GM23338 (cell line): Measurements from ENCODE around the gene IL11. TPM values are rescaled to one million over a fixed set of nuclear protein-coding genes. Genes with fewer than 3 reads are reported as not detected.

Source experiments
- ATAC-seq: fragments of 200-7000 bp; cut with Tn5 transposase; 3 replicates; pipeline ENCODE4 v1.9.1; 2020
- DNase-seq: peaks from one replicate; pipeline ENCODE4 v3.0.0-alpha.2; 2015; ENCODE audit warnings: low spot score
- H2AFZ ChIP-seq: fragments of 200-600 bp; sonication (generic); 2 replicates; pipeline ENCODE4 v1.8.0; 2016; ENCODE audit warnings: antibody characterized with exemption, mild to moderate bottlenecking, moderate library complexity
- H3F3A ChIP-seq: fragments of 200-600 bp; sonication (generic); replicated peaks from 2 replicates; pipeline ENCODE4 v1.8.0; 2017; ENCODE audit warnings: antibody characterized with exemption, mixed run types, low read depth
- H3K27ac ChIP-seq: fragments of 200-600 bp; sonication (generic); 2 replicates; pipeline ENCODE4 v1.6.1; 2016; ENCODE audit warnings: low read depth
- H3K27me3 ChIP-seq: fragments of 200-600 bp; sonication (generic); 2 replicates; pipeline ENCODE4 v1.8.0; 2016; ENCODE audit warnings: mild to moderate bottlenecking, mixed run types, moderate library complexity; ENCODE audit not compliant: insufficient read depth
- H3K36me3 ChIP-seq: fragments of 200-600 bp; sonication (generic); 2 replicates; pipeline ENCODE4 v1.8.0; 2016; ENCODE audit warnings: mild to moderate bottlenecking; ENCODE audit not compliant: insufficient read depth
- H3K4me1 ChIP-seq: fragments of 200-600 bp; sonication (generic); 2 replicates; pipeline ENCODE4 v1.8.0; 2016; ENCODE audit warnings: mild to moderate bottlenecking, moderate library complexity; ENCODE audit not compliant: insufficient read depth
- H3K4me2 ChIP-seq: fragments of 200-600 bp; sonication (generic); 2 replicates; pipeline ENCODE4 v1.7.1; 2017; ENCODE audit warnings: mixed run types
- H3K4me3 ChIP-seq: fragments of 200-600 bp; sonication (generic); 2 replicates; pipeline ENCODE4 v1.6.1; 2016; ENCODE audit warnings: mixed run types
- H3K79me2 ChIP-seq: fragments of 200-600 bp; sonication (generic); replicated peaks from 2 replicates; pipeline ENCODE4 v1.8.0; 2017; ENCODE audit warnings: mild to moderate bottlenecking; ENCODE audit not compliant: insufficient read depth
- H3K9me2 ChIP-seq: fragments of 200-600 bp; sonication (generic); 2 replicates; pipeline ENCODE4 v1.8.0; 2017; ENCODE audit not compliant: insufficient read depth
- H4K20me1 ChIP-seq: fragments of 200-600 bp; sonication (generic); replicated peaks from 2 replicates; pipeline ENCODE4 v1.8.0; 2017; ENCODE audit warnings: mild to moderate bottlenecking; ENCODE audit not compliant: insufficient read depth
- H3K27ac Mint-ChIP-seq: 2 replicates; pipeline ENCODE4 v1.8.0; 2020; ENCODE audit warnings: inconsistent platforms, mild to moderate bottlenecking, moderate library complexity, mixed read lengths
- H3K27me3 Mint-ChIP-seq: 3 replicates; pipeline ENCODE4 v1.8.0; 2022; ENCODE audit warnings: low read depth, mild to moderate bottlenecking, moderate library complexity, mixed read lengths, inconsistent platforms; ENCODE audit not compliant: insufficient read depth, poor library complexity
- H3K36me3 Mint-ChIP-seq: 3 replicates; pipeline ENCODE4 v1.8.0; 2021; ENCODE audit warnings: low read depth, mild to moderate bottlenecking, inconsistent platforms, moderate library complexity, mixed read lengths
- H3K4me1 Mint-ChIP-seq: 3 replicates; pipeline ENCODE4 v1.8.0; 2020; ENCODE audit warnings: mild to moderate bottlenecking, inconsistent platforms, mixed read lengths
- H3K4me3 Mint-ChIP-seq: 3 replicates; pipeline ENCODE4 v1.8.0; 2021; ENCODE audit warnings: moderate library complexity, mild to moderate bottlenecking, inconsistent platforms, mixed read lengths
- H3K9me3 Mint-ChIP-seq: 3 replicates; pipeline ENCODE4 v1.8.0; 2020; ENCODE audit warnings: moderate library complexity, mild to moderate bottlenecking, inconsistent platforms, mixed read lengths
- POLR2AphosphoS5 ChIP-seq: IDR thresholded peaks from 2 replicates; pipeline ENCODE4 v1.6.1; 2016; ENCODE audit warnings: antibody characterized with exemption, low read depth
- REST ChIP-seq: IDR thresholded peaks from one replicate; pipeline ENCODE4 v1.6.1; 2018; ENCODE audit warnings: antibody characterized with exemption; ENCODE audit not compliant: unreplicated experiment
- STAT1 ChIP-seq: IDR thresholded peaks from one replicate; pipeline ENCODE4 v1.6.1; 2016; ENCODE audit warnings: antibody characterized with exemption; ENCODE audit not compliant: unreplicated experiment
- ZNF331 ChIP-seq: fragments of 250-450 bp; sonication (Bioruptor Pico); IDR thresholded peaks from 2 replicates; pipeline ENCODE4 v1.5.0; 2020; ENCODE audit warnings: low read depth, mild to moderate bottlenecking, moderate library complexity
- ZNF462 ChIP-seq: fragments of 250-450 bp; sonication (Bioruptor Pico); IDR thresholded peaks from 2 replicates; pipeline ENCODE4 v1.5.0; 2020; ENCODE audit warnings: mild to moderate bottlenecking, moderate library complexity
- polyA plus RNA-seq: library from polyadenylated mRNA; unstranded; fragments of >200 nt; fragmentation: Nextera tagmentation; extraction: Ambion mirVana; gene quantifications from 2 replicates; pipeline ENCODE4 v1.2.1, GENCODE V29; 2016
- total RNA-seq: library from RNA; depleted of rRNA; stranded (reverse); fragments of >200 nt; shearing (Covaris generic); gene quantifications from 2 replicates; pipeline ENCODE4 v1.2.3, GENCODE V29; 2014

Gene IL11
- total and polyA plus RNA-seq, 2 experiments from 2014 or later, result 0.58 to 2.2 TPM

GRCh38 chr19:55384920-55385723 is 14.9 kb upstream of the IL11 start:
- Histone ChIP-seq H3K4me1 (peaks cover 46% of the 10 kb centered on the region), H3K9me2 (no peaks in the 10 kb centered on the region), H3F3A (peaks cover 50% of the 10 kb centered on the region), H2AFZ (no peak overlapping the region), H3K4me3 (peak overlapping the region; percentile 99), H4K20me1 (peaks cover 45% of the 10 kb centered on the region), H3K36me3 (peaks cover 11% of the 10 kb centered on the region; the same call in 1 of the 2 replicates), H3K27me3 (peaks cover 12% of the 10 kb centered on the region), H3K4me2 (peak overlapping the region; percentile 51), H3K27ac (peak overlapping the region; percentile 11; the same call in 1 of the 2 replicates), H3K79me2 (peaks cover 33% of the 10 kb centered on the region)
- Mint-ChIP-seq H3K4me3 (peak overlapping the region; percentile 99), H3K9me3 (peaks cover 5% of the 10 kb centered on the region; the same call in 2 of the 3 replicates), H3K36me3 (peaks cover 49% of the 10 kb centered on the region), H3K4me1 (peaks cover 45% of the 10 kb centered on the region), H3K27me3 (peaks cover 50% of the 10 kb centered on the region), H3K27ac (peak overlapping the region; percentile 98)
- no peak for TF ChIP-seq ZNF462 (CRISPR knock-in tag)
- ATAC-seq, result peak; percentile 78
- peak; percentile 99 for DNase-seq

- H3K79me2 ChIP-seq, result peaks cover 33% of the 10 kb centered on the region
- Mint-ChIP-seq H3K4me1 (peaks cover 40% of the 10 kb centered on the region), H3K9me3 (peaks cover 5% of the 10 kb centered on the region; the same call in 2 of the 3 replicates), H3K27ac (peak within 1 kb of the TSS; percentile 98), H3K36me3 (peaks cover 41% of the 10 kb centered on the region), H3K27me3 (peaks cover 48% of the 10 kb centered on the region), H3K4me3 (peak within 1 kb of the TSS; percentile 99)
- peak within 1 kb of the TSS; percentile 87 for H3K4me2 ChIP-seq
- peak within 1 kb of the TSS; percentile 1; the same call in 1 of the 2 replicates for H3K27ac ChIP-seq
- H3F3A ChIP-seq, result peaks cover 43% of the 10 kb centered on the region
- H3K36me3 ChIP-seq, result peaks cover 10% of the 10 kb centered on the region; the same call in 1 of the 2 replicates
- H3K9me2 ChIP-seq, result no peaks in the 10 kb centered on the region
- H3K27me3 ChIP-seq, result peaks cover 13% of the 10 kb centered on the region
- H4K20me1 ChIP-seq, result peaks cover 39% of the 10 kb centered on the region
- H3K4me1 ChIP-seq, result peaks cover 42% of the 10 kb centered on the region
- peak; percentile 40 for DNase-seq
- no peak within 1 kb of the TSS for H2AFZ ChIP-seq
- H3K4me3 ChIP-seq, result peak within 1 kb of the TSS; percentile 99
- peak; percentile 8 for ATAC-seq
- no peak for TF ChIP-seq REST
- peak; percentile 14; the same call in 1 of the 2 replicates for TF ChIP-seq POLR2AphosphoS5
- TF ChIP-seq STAT1, result no peak
- no peak for TF ChIP-seq ZNF331 (CRISPR knock-in tag)
These were observed 14.1 kb upstream of the IL11 start, which contains the start of gene TMEM238 for GRCh38 chr19:55384131-55384919. TMEM238 (minus strand) TSS chr19:55384292; CDS start chr19:55384259, 33 bp downstream.
